ENCODE measurements around the gene CYBA. TPM values are rescaled to one million over a fixed set of nuclear protein-coding genes. Genes with fewer than 3 reads are reported as not detected.
A peak's percentile ranks its signal among the peaks of the same experiment; 100 is the strongest.

Gene CYBA
- total RNA-seq, 4 donors from 2014 or later = 258 to 306 (median 291) TPM

DNA sequence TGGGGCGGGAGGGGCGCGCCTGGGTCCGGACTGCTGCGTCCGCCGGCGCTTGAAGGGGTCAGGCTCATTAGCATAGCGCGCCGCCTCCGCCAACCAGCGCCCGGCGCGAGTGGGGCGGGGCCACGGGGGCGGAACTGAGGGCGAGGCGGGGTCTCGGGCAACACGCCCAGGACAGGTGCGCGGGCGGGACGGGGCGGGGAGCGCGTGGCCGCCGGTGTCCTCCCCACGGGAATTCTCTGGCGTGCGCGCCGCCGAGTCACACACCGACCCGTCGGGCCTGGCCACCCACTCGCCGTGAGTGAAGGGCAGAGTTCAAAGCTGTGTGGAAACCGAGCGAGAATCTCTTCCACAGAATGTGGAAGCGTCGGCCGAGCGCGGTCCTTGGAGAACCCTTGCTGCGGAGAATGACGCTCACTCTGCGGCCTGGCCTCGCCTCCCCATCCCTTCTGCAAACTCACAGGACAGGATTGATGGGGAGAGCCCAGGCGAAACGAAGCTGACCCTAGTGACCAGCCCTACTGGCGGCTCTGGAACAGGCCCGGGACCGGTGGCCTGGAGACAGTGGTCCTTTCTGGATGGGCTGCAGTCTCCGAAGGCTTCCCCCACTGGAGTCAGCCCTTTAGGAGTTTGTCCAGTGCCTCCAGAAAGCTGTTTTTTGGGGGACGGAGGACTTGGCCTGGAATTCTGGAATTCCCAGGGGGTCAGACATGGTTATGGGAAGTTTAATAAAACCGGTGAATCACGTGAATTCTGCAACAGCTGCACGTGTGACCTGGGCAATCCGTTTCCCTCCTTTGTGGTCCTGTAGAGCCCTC, 35.8 kb upstream of the CYBA start, which contains the start of gene SNAI3:
TSS of gene SNAI3 (minus strand) at position 69 of the 815 bp plus-strand sequence. CDS start 101 bp downstream, outside the sequence.
- DNase-seq = peak; percentile 95
- no peaks in the 10 kb centered on the region for H3K9me3 ChIP-seq
- H3K27me3 ChIP-seq = peaks cover 79% of the 10 kb centered on the region
- in situ Hi-C loops (cut with MboI; ENCODE audit: low pct_ligation_motif_present in 1 of 4, low pct_unique_long_range_greater_than_20kb in 1 of 4, low sequenced_read_pairs in 3 of 4) = no loop called here
- intact Hi-C loops (cut with DNase I; ENCODE audit: low total_unique reads) = no loop called here
- peak within 1 kb of the TSS; percentile 16 to 58 (median 44) for H3K4me3 ChIP-seq
- WGBS, 2 donors (ENCODE audit: low coverage in 1 of 2) = 19 to 60% methylated on average over 1 to 16 of the region's 65 CpGs
- H3K36me3 ChIP-seq = no peaks in the 10 kb centered on the region
- peaks cover 0 to 28% (median 17%) of the 10 kb centered on the region in 4 donors for H3K4me1 ChIP-seq
- peak within 1 kb of the TSS; percentile 58 to 63 (median 60) for H3K27ac ChIP-seq
- peak in 1 of 3 donors; percentile 42 for TF ChIP-seq POLR2AphosphoS5 (IDR thresholded peaks at IDR 0.05)
- TF ChIP-seq, protein P1, sequence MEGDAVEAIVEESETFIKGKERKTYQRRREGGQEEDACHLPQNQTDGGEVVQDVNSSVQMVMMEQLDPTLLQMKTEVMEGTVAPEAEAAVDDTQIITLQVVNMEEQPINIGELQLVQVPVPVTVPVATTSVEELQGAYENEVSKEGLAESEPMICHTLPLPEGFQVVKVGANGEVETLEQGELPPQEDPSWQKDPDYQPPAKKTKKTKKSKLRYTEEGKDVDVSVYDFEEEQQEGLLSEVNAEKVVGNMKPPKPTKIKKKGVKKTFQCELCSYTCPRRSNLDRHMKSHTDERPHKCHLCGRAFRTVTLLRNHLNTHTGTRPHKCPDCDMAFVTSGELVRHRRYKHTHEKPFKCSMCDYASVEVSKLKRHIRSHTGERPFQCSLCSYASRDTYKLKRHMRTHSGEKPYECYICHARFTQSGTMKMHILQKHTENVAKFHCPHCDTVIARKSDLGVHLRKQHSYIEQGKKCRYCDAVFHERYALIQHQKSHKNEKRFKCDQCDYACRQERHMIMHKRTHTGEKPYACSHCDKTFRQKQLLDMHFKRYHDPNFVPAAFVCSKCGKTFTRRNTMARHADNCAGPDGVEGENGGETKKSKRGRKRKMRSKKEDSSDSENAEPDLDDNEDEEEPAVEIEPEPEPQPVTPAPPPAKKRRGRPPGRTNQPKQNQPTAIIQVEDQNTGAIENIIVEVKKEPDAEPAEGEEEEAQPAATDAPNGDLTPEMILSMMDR (IDR thresholded peaks at IDR 0.05) = no peak

- in situ Hi-C loops (cut with MboI; ENCODE audit: low pct_ligation_motif_present in 1 of 4, low pct_unique_long_range_greater_than_20kb in 1 of 4, low sequenced_read_pairs in 3 of 4) = no loop called here
- intact Hi-C loops (cut with DNase I; ENCODE audit: low total_unique reads) = no loop called here
These were observed 35.2 kb upstream of the CYBA start for GRCh38 chr16:88686062-88686438.

DNA sequence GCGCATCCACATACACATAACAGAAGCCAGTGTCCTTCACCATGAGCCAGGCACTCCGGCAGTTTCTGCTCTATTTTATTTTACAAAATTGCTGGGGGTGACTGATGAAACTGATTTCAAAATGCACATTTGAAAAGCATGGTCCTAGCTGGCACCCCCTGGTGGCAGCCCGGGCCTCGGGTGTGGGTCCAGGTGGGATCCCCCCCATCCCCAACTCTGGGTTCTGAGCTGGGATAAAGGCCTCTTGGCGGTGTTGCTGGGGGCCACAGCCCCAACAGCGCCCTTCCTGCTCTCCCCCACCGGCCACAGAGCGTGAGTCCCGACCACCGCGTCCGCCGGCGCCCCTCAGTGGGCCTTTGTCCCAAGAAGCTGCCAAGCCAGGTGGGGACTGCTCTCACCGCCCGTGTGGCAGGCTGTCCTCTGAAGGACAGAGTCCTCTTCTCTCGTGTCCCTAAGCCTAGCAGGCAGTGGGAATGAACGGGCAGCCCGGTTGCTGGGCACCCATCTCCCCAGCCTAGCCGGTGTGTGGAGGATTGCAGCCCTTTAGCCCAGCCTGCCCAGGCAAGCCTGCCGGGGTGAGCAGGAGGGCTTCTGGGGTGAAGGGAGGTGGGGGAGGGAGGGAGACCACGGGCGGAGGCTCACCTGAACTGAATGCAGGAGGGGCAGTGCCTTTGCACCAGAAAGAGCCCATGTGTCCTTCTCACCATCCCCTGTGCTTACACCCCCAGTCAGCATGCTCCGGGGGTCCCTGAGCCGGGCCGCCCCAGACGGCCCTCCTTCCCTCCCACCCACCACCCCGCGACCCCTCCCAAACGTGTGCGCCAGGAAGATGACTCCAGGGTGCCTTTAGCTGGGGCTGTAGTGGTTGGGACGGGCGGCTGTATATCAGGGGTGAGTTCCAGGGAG, 34.6 kb upstream of the CYBA start:
- Histone ChIP-seq H3K36me3 (no peaks in the 10 kb centered on the region), H3K27me3 (peaks cover 83% of the 10 kb centered on the region), H3K4me1 (peaks cover 0 to 32% (median 21%) of the 10 kb centered on the region in 4 donors), H3K4me3 (peak overlapping the region in 3 of 4 donors; percentile 38 to 58 (median 49)), H3K9me3 (no peaks in the 10 kb centered on the region), H3K27ac (peak overlapping the region; percentile 58 to 63 (median 60))
- WGBS, 2 donors (ENCODE audit: low coverage in 1 of 2) = 0 to 6% methylated on average over 3 to 27 of the region's 33 CpGs
- intact Hi-C loops (cut with DNase I; ENCODE audit: low total_unique reads) = no loop called here
- in situ Hi-C loops (cut with MboI; ENCODE audit: low pct_ligation_motif_present in 1 of 4, low pct_unique_long_range_greater_than_20kb in 1 of 4, low sequenced_read_pairs in 3 of 4) = no loop called here
- TF ChIP-seq, protein P1 (IDR thresholded peaks at IDR 0.05) = peak in 4 of 5 experiments; percentile 33 to 51 (median 36)
- no peak for TF ChIP-seq POLR2AphosphoS5 (IDR thresholded peaks at IDR 0.05)
- DNase-seq = peak; percentile 50

More at GRCh38 chr16:88686062-88686438, 35.2 kb upstream of the CYBA start:
- H3K36me3 ChIP-seq = no peaks in the 10 kb centered on the region
- WGBS, 2 donors (ENCODE audit: low coverage in 1 of 2) = 0% methylated on average over 6 of the region's 25 CpGs; no CpG with 5 or more reads in 1 of the 2 donors
- H3K27ac ChIP-seq = peak overlapping the region; percentile 58 to 63 (median 60)
- H3K4me1 ChIP-seq = peaks cover 0 to 29% (median 20%) of the 10 kb centered on the region in 4 donors
- no peaks in the 10 kb centered on the region for H3K9me3 ChIP-seq
- TF ChIP-seq, protein P1 (IDR thresholded peaks at IDR 0.05) = no peak
- TF ChIP-seq POLR2A (IDR thresholded peaks at IDR 0.05) (no peak), POLR2AphosphoS5 (IDR thresholded peaks at IDR 0.05) (no peak), EP300 (IDR thresholded peaks at IDR 0.05; ENCODE audit: low read depth) (no peak)
- peak overlapping the region; percentile 16 to 58 (median 44) for H3K4me3 ChIP-seq
- peaks cover 85% of the 10 kb centered on the region for H3K27me3 ChIP-seq
- DNase-seq = peak; percentile 64

Measured in transverse colon (tissue), 4 donors.